NCI-H146 (cell line): Measurements from ENCODE around the gene INSM1.

ENCODE experiments used
- DNase-seq: peaks from one replicate; lab custom pipeline; 2025; lab: John Stamatoyannopoulos, UW

INSM1 gene

DNA sequence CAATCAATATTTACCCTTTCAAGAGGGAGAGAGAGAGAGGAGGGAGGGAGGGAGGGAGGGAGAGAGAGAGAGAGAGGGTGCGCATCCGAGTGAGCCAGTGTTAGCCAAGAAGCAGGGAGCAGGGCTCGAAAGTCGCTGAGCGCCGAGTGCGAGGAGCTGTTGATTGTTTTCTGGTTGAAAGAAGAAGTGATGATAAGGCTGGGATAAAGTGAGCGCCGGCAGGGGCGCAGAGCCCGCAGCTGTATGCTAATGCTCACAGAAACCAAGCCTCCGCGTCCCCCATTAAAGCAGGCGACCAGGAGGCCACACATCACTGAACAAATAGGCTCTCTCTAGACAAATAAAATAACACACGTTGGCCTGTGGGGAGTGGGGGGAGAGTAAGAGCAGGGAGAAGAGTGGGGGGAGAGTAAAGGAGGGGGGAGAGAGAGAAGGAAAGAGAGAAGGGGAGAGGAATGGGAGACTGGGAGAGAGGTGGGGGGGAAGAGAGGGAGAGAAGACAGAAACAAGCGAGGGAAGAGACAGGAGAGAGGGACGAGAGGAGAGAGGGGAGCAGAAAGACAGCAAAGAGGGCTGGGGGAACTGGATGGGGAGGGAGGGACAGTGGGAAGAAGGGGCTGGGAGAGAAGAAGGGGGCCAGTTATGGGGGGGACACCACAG lies 5.0 kb upstream of the INSM1 start:
- DNase-seq: peak; percentile 99

DNA sequence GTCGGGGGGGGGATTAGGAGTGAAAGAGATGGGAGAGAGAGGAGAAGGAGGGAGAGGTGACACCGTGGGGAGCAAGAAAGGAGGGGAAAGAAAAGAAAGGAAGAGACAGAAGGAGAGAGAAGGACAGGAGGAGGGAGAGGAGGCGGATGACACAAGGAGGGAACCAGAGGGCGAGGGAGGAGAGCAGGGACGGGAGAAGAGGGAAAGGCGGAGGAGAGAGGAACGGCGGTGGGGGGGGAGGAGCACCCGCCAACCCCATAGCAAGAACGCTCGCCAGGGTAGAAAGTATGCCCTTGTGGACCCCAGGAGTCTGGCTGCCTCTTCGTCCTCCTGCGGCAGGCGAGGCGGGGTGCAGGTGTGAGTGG lies 4.5 kb upstream of the INSM1 start:
- peak; percentile 86 for DNase-seq

- peak; percentile 99 for DNase-seq
Measured at GRCh38 chr20:20363799-20364592, 3.9 kb upstream of the INSM1 start.

- DNase-seq: peak; percentile 80
Measured at GRCh38 chr20:20364593-20365479, 3.1 kb upstream of the INSM1 start.

DNA sequence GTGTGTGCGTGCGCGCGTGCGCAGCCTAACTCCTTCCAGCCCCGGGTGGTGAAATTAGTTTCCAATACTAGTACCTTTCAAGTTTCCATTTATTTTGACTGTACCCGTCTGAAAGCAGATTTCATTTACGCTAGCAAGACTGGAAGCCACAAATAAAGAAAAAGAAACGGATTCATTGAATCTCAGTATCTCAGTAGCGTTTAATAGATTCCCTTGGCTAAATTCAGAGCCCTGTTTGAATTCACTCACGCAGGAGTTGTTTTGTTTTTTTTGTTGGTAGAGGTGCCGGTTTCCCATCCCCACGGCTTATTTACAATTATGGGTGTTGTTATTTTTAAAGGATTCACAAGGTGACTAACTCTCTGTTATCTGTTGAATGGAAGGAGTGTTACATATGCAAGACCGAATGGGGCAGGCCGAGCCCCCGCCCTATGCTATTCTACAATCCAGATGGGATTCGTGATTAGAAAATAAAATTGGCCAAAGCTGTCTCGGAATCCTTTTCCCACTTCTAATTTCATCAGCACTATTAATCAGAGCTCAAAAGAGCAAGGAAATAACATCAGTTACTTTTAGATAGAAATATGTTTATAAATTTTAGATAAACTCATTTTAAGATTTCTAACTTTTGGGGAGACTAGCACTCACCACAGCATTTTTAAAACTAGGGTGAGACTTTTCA lies 2.3 kb upstream of the INSM1 start:
- peak; percentile 67 for DNase-seq

DNA sequence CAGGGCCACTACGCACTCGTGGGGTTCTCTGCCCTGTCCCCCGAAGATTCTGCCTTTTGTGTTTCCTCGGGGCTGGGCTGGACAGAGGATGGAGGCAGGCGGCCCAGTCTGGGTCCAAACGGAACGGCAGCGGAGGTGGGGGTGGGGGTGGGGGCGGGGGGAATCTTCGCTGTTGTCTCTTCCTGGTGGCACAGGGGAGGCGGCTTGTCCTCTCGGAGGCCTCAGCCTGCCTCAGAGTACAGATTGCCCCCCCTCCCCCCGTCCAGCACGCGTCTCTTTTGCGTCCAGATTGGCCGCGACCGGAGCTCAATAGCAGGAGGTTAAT lies 1.4 kb upstream of the INSM1 start:
- DNase-seq: peak; percentile 99

DNA sequence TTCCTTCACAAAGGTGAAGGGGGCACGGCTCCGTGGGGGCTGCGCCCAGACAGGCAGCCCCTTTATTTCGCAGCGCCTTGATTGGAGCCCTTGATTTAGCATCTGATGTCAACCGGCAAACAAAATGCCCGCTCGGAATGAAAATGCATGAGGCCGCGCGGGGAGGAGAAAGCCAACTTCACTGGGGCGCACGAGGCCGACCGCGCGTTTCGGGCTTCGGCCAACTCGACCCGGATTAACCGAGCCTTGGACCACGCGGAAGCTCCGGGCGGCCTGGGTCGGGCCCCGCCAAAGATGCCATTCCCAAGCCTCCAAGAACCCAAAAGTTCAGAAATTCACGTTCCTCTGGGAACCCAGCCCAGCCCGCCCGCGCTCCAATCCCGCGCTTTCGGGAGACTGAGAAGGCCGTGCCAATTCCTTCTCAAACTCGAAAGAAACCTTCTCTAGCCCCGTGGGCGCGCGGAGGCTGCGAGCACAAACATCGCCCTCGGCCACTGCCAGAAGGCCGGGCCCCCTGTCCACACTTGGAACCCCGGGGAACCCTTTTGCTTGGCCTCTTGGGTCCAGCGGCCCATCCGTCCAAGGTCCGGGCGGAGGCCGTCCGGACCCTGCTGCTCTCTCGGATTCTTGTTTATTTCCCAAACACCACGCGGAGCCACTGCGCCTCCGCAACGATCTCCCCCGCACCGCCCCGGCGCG lies 879 bp upstream of the INSM1 start:
- no peak for DNase-seq

GRCh38 chr20:20368418-20369249 lies 730 bp downstream of the INSM1 start:
- DNase-seq: peak; percentile 76

DNA sequence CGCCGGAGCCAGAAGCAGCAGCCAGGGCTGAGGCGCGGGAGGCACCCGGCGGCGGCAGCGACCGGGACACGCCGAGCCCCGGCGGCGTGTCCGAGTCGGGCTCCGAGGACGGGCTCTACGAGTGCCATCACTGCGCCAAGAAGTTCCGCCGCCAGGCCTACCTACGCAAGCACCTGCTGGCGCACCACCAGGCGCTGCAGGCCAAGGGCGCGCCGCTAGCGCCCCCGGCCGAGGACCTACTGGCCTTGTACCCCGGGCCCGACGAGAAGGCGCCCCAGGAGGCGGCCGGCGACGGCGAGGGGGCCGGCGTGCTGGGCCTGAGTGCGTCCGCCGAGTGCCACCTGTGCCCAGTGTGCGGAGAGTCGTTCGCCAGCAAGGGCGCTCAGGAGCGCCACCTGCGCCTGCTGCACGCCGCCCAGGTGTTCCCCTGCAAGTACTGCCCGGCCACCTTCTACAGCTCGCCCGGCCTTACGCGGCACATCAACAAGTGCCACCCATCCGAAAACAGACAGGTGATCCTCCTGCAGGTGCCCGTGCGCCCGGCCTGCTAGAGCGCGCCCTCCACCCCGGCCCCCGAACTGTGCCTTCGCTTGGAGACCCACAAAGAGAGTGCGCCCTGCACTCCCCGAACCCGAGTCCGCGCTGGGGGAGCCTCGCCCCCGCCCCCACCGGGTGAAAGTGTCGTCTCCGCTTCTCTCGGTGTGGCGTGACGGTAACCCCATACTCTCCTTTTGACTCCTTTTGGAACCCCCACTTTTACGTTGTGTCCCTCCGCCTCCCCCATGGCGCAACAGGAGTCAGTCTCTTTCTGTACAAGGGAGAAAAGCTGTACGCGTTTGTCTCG lies 1.6 kb downstream of the INSM1 start:
- DNase-seq: peak; percentile 74

DNA sequence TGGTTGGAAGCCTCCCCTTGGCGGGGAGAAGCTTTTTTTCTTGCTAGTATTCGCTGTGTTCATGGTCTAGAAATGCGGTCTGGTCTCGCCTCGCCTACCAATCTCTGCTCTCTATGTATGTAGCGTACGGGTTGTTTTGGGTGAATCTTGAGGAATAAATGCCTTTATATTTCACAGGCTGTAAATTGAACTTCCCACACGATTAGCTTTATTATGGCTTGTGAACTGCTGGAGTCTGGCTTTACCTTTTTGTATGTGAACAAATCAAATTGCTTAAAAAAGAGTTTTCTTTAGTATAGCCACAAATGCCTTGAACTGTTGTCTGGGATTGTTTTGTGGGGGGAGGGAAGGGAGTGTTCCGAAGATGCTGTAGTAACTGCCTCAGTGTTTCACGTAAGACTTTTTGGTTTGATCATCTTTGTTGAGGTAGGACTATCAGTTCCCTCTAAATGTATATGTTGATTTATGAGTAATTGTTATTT lies 2.2 kb downstream of the INSM1 start:
- peak; percentile 47 for DNase-seq

DNA sequence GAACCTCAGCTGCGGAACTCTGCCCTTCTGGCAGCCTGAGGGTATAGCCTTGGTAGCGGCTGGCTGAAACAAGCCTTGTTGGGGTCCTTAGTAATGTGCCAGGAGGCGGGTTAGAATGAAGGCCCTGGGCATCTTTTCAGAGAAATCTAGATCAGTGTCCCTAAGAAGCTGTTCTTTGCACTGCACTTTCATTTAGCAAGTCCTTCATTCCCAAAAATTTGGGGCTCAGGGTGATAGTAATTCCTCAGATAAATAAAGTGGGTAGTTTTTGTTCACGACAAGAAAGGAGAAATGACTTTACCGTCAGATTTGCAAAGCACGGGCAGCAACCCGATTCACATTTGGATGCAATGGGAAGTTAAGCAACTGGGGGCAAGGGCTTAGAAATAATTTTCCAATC lies 3.2 kb downstream of the INSM1 start:
- DNase-seq: peak; percentile 43

DNA sequence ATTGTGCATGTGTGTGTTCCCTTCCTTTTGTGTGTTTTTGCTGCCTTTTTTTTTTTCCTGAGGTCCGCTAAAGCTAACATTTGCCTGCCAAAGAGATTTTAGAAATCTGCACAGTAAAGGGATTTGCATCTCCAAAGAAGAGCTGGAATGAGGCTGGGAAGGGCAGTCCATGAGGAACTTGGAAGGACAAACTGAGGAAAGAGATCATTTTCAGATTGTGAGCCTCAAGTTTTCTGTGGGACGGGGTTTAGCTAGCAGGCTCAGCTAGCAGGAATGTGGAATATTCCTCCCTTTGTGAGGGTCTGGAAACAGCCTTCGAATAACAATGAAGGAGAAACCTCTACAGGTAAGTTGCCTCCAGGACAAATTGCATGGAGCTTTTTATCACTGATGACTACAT lies 3.8 kb downstream of the INSM1 start:
- peak; percentile 47 for DNase-seq

DNA sequence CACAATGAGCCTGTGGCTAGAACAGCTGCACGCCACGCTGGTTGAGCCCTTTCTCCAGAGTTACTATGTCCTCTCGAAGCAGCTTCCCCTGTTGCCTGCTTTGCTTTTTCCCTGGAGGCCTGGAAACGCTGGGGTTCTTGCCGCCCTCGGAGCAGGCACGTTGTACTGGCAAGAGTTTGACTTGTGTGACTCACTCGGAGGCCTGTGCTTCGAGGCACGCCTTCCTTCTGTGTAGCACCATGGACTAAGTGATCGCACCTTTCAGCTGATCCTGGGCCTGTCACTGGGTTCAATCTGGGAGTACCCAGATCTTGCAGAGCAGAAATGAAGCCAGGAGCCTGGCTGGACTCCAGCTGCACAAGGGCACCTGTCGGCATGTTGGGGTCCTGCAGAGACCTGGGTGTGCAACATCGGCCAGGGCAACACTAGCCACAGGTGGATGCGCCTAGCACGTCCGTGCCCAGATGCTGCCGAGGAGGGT lies 5.2 kb downstream of the INSM1 start:
- DNase-seq: peak; percentile 55

GRCh38 chr20:20375862-20376261 lies 8.0 kb downstream of the INSM1 start:
- DNase-seq: peak; percentile 99

DNA sequence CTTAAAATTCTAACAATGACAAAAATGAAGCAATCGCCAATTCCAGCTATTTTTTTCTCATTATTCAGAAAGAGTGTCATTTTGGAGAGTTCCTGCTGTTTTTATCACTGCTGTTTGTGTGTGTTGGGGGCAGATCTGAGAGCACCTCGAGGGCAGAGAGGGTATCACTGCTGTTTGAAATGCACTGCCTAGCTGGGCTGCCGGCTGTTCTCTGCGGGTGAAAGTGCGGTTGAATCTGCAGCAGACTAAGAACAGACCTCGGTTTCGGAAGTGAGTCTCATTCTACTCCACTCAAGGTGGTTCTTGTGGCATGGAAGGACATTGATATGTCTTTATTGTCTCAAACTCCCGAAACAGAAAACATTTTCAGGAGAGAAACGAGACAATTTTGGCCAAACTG lies 18.3 kb downstream of the INSM1 start:
- DNase-seq: no peak

GRCh38 chr20:20390393-20390792 lies 22.5 kb downstream of the INSM1 start:
- DNase-seq: no peak

GRCh38 chr20:20391115-20391514 lies 23.2 kb downstream of the INSM1 start:
- no peak for DNase-seq

GRCh38 chr20:20391766-20392165 lies 23.9 kb downstream of the INSM1 start:
- no peak for DNase-seq
